Psoas muscle (tissue), 8 donors: ENCODE measurements around the gene BGN. TPM values are rescaled to one million over a fixed set of nuclear protein-coding genes. Genes with fewer than 3 reads are reported as not detected.
A peak's percentile ranks its signal among the peaks of the same experiment; 100 is the strongest.

Source experiments
- ATAC-seq, 4 donors: fragments of 200-7000 bp; cut with Tn5 transposase; one replicate each; pipeline ENCODE4 v1.9.1; 2020; ENCODE audit warnings: moderate library complexity in 3 of 4, mild to moderate bottlenecking in 2 of 4
- DNase-seq, 2 donors: peaks; one replicate each; pipeline ENCODE4 v3.0.0-alpha.2; 2020
- H3K27ac ChIP-seq: fragments of 200-600 bp; one replicate; pipeline ENCODE4 v1.8.0; 2022
- H3K27me3 ChIP-seq, 3 donors: fragments of 200-600 bp in 1 of 3; one replicate each; pipeline versions ENCODE4 v1.6.1 to v1.8.0; 2013 to 2022; ENCODE audit warnings: low read length in 2 of 3, mild to moderate bottlenecking in 2 of 3, moderate library complexity in 1 of 3; ENCODE audit not compliant: insufficient read depth in 3 of 3
- H3K36me3 ChIP-seq, 2 donors: fragments of 200-600 bp in 1 of 2; one replicate each; pipeline versions ENCODE4 v1.6.1 to v1.8.0; 2013 to 2022; ENCODE audit warnings: low read depth in 1 of 2, mild to moderate bottlenecking in 1 of 2, moderate library complexity in 1 of 2; ENCODE audit not compliant: insufficient read depth in 1 of 2
- H3K4me1 ChIP-seq: fragments of 200-600 bp; one replicate; pipeline ENCODE4 v1.8.0; 2022
- H3K4me3 ChIP-seq: fragments of 200-600 bp; one replicate; pipeline ENCODE4 v1.8.0; 2022; ENCODE audit warnings: mild to moderate bottlenecking
- H3K9me3 ChIP-seq: fragments of 200-600 bp; one replicate; pipeline ENCODE4 v1.8.0; 2022
- WGBS, 3 donors: extraction: QIAGEN DNeasy Blood & Tissue Kit; methylation state at CpG; one replicate each; pipeline versions ENCODE4 v1.1.6 to v1.1.7; 2013; 5-methylcytosine and 5-hydroxymethylcytosine counted together
- intact Hi-C, 2 donors: fragments of 100-400 bp; cut with DNase I; formaldehyde crosslinking; loops; one replicate each; pipeline versions ENCODE4 v1.11.0 to v1.14.2; 2022
- polyA plus RNA-seq, 3 donors: library from polyadenylated mRNA; stranded (reverse); fragments of 200-250 nt; gene quantifications; one replicate each; pipeline ENCODE4 v1.2.3, GENCODE V29; 2013
- total RNA-seq, 4 donors: library from RNA; stranded (reverse); fragmentation: NEBNext Ultra II Directional in 2 of 4; extraction: Animal tissue kit (Norgen Biotek cat#: 25700) in 2 of 4; gene quantifications; one replicate each; pipeline versions ENCODE4 v1.2.1 to v1.2.4, GENCODE V29; 2021 to 2023
- TF ChIP-seq, protein P1 (sequence below): fragments of 200-600 bp; IDR thresholded peaks from one replicate; pipeline ENCODE4 v1.8.0; 2022; ENCODE audit warnings: antibody characterized with exemption
- donor health status: healthy with polysubstance abuse.
- donor health status: DM: no; HTN: no; CAD: no; lungs with moderate emphysema.
- donor health status: Bipolar disorder and iron deficiency.
- donor health status: healthy.
- donor health status: DM: yes; HTN: yes; CAD: no.
- donor health status: DM: no; HTN: no; CAD: no.
- donor health status: DM: no; HTN: no; CAD: no.
- donor health status: DM: yes; HTN: yes; CAD: no.

The BGN gene
- total and polyA plus RNA-seq, 7 donors = 6.7 to 62.4 (median 12.6) TPM

DNA sequence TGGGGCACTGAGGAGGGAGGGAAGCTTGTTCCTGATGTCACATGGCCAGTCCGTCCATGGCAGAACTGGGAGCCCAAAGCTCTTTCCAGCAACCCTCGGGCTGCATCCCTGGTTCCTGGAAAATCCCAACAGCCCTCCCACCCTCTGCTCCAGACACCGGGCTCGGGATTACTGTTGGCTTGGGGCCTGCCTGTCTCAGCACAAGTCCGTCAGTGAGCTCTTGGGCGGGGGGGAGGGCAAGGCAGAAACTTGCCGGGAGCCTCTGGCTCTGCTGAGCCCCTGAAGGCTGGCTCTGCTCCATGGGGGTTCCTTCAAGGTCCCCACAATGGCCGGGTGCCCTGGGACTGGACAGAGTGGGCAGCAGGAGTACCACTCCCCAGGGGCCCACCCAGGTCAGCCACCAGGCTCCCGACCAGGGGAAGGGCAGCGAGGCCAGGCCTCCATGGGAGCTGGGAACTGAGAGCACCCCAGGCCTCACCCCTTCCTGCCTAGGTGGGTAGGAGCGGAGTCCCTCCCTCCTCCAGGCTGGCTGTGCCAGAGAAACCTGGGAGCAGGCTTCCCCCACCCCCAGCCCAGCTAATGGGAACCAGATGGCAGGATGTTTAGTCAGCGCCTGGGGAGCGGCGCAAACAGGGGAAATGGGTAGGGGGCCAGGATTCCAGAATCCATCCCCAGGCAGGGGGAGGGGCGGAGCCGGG is 18.0 kb upstream of the BGN start:
- no peaks in the 10 kb centered on the region for H3K4me1 ChIP-seq
- WGBS, 3 donors = 60 to 67% (median 66%) methylated on average over 6 to 16 of the region's 16 CpGs
- H3K9me3 ChIP-seq = no peaks in the 10 kb centered on the region
- H3K4me3 ChIP-seq = no peak overlapping the region
- TF ChIP-seq, protein P1, sequence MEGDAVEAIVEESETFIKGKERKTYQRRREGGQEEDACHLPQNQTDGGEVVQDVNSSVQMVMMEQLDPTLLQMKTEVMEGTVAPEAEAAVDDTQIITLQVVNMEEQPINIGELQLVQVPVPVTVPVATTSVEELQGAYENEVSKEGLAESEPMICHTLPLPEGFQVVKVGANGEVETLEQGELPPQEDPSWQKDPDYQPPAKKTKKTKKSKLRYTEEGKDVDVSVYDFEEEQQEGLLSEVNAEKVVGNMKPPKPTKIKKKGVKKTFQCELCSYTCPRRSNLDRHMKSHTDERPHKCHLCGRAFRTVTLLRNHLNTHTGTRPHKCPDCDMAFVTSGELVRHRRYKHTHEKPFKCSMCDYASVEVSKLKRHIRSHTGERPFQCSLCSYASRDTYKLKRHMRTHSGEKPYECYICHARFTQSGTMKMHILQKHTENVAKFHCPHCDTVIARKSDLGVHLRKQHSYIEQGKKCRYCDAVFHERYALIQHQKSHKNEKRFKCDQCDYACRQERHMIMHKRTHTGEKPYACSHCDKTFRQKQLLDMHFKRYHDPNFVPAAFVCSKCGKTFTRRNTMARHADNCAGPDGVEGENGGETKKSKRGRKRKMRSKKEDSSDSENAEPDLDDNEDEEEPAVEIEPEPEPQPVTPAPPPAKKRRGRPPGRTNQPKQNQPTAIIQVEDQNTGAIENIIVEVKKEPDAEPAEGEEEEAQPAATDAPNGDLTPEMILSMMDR = no peak
- peaks cover 0 to 25% (median 0%) of the 10 kb centered on the region in 3 donors for H3K27me3 ChIP-seq
- H3K27ac ChIP-seq = no peak overlapping the region
- peak in 2 of 4 donors; percentile 21 to 23 for ATAC-seq
- intact Hi-C loops = no loop called here
- peak in 1 of 2 donors; percentile 59 for DNase-seq
- H3K36me3 ChIP-seq = no peaks in the 10 kb centered on the region

DNA sequence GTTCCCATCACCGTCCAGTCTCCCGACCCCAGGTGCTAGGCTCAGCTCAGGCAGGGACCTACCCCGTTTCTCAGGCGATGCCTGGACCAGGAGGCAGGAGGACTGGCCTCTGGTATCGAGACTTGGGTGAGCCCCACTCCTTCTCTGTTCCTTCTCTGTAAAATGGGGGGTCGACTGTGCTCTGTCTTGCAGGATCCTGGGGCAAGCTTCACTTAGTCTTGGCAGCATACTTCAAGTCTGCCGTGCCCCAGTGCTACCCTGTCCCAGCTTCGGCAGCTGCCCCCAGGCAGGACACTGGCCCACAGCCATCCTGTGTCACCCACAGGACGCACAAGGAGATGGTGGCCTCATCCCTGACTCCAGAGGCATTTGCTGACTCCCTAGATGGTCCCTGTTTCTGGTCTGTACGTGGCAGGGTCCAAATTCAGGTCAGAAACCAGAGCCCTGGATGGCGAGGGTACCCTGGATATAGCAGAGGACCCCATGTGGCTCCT is 17.4 kb upstream of the BGN start:
- Histone ChIP-seq H3K36me3 (no peaks in the 10 kb centered on the region), H3K9me3 (no peaks in the 10 kb centered on the region), H3K27me3 (peaks cover 0 to 25% (median 0%) of the 10 kb centered on the region in 3 donors), H3K27ac (no peak overlapping the region), H3K4me3 (no peak overlapping the region), H3K4me1 (no peaks in the 10 kb centered on the region)
- 73 to 82% (median 74%) methylated on average over 6 to 11 of the region's 11 CpGs for WGBS, 3 donors
- TF ChIP-seq, protein P1 = no peak
- no peak for ATAC-seq
- no peak for DNase-seq
- intact Hi-C loops = no loop called here

DNA sequence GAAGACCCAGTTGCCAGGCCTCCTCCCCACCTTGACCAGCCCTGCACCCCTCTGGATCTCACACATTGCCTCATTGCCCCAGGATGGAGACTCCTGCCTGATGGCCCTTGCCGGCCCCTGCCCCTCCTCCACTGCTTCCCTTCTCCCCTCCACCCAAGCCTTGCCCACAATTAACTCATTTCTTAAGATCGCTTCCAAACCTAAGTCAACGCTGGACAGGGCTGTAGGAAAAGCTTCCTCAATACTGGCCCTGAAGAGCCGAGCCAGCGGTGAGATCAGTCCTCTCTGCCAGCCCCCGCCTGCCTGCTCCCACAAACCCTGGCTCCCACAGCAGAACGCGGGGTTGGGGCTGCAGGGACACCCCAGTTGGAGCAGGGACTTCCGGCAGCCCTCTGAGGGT is 16.9 kb upstream of the BGN start:
- Histone ChIP-seq H3K27me3 (peaks cover 0 to 25% (median 0%) of the 10 kb centered on the region in 3 donors), H3K4me3 (no peak overlapping the region), H3K27ac (no peak overlapping the region), H3K9me3 (no peaks in the 10 kb centered on the region), H3K4me1 (no peaks in the 10 kb centered on the region), H3K36me3 (no peaks in the 10 kb centered on the region)
- TF ChIP-seq, protein P1 = no peak
- DNase-seq (no peak), ATAC-seq (peak in 1 of 4 donors; percentile 6)
- intact Hi-C loops = no loop called here
- 67 to 82% (median 76%) methylated on average over 3 to 9 of the region's 9 CpGs for WGBS, 3 donors

DNA sequence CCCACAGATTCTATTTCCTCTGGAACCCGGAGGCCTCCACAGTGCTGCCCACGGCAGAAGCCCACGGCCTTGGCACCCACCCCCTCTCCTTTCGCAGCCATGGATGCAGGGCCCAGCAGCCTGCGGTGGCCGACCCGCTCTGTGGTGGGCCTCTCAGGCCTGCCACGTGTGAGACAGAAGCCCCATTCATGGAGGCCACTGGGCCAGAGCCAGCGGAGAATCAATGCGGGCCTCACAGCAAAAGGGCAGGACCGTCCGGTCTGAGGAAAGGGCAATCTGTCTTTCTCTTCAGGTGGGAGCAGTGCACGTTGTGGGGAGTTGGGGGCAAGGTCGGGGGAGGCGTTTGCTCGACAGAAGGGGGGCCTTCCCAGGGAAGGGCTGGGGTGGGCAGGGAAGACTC is 16.0 kb upstream of the BGN start:
- peaks cover 0 to 25% (median 0%) of the 10 kb centered on the region in 3 donors for H3K27me3 ChIP-seq
- H3K27ac ChIP-seq = no peak overlapping the region
- H3K4me1 ChIP-seq = no peaks in the 10 kb centered on the region
- intact Hi-C loops = no loop called here
- 68 to 80% (median 76%) methylated on average over 12 to 16 of the region's 16 CpGs for WGBS, 3 donors
- H3K9me3 ChIP-seq = no peaks in the 10 kb centered on the region
- no peak overlapping the region for H3K4me3 ChIP-seq
- no peaks in the 10 kb centered on the region for H3K36me3 ChIP-seq
- ATAC-seq (no peak), DNase-seq (no peak)
- TF ChIP-seq, protein P1 = no peak
